HG03064 (cell line): ENCODE data around the gene MYBPC3.
"Not testable (repeated sequence)": the region's sequence is repeated elsewhere in the genome, so short reads cannot be mapped to it uniquely, and the experiment has no call there.

Source experiments
- ATAC-seq: cut with Tn5 transposase; IDR thresholded peaks from one replicate; pipeline ENCODE4 v1.9.1; 2021; ENCODE audit warnings: low read depth; ENCODE audit not compliant: unreplicated experiment

The MYBPC3 gene

GRCh38 chr11:47340980-47341775 lies 11.3 kb downstream of the MYBPC3 start:
- ATAC-seq: no peak

DNA sequence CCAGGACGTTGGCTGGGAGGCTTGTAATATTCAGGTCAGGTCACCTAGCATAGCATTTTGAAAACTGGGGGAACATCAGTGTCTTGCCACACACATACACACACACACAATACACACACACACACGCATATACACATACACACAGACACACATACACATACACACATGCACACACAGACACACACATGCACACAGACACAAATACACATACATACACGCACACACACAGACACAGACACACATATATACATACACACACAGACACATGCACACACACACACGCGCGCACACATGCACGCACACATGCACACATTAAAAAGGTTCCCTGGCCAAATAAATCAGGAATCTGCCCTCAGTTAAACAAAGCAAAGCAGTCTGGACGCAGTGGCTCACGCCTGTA lies 12.5 kb downstream of the MYBPC3 start:
- ATAC-seq: no peak

DNA sequence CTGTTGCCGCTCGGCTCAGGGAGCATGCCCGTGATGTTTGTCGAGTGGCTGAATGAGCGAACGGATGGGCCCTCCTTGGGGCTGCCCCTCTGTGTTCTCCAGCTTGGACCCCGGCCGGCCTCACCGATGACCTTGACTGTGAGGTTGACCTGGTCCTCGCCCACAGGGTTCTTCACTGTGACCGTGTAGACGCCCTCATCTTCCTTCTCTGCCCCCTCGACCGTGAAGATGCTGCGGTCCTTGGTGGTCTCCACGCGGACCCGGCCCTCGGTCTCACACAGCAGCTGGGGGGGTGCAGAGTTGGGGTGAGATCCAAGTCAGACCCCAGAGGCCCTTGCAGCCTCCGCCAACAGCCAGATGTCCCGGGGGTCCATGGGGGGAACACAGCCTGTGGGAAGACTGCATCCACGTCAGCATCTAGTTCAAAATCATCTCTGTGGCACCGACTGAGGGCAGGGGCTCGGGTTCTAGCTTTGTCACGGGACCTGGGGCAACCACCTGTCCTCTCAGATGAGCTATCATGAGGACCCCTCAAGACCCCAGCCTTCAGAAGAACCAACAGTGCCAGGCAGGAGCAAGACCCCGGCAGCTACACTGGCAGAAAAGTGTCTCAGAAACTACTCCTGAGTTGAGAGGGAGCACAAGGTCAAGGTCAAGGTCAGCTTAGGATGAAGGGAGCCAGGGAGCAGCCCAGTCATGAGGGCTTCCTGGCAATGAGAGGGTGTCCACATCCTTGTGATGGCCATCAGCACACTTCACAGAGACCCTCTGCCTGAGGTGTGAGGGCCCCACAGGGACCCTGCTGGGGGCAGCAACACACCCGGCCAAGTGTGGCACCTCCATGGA lies 13.9 kb downstream of the MYBPC3 start:
- no peak for ATAC-seq

DNA sequence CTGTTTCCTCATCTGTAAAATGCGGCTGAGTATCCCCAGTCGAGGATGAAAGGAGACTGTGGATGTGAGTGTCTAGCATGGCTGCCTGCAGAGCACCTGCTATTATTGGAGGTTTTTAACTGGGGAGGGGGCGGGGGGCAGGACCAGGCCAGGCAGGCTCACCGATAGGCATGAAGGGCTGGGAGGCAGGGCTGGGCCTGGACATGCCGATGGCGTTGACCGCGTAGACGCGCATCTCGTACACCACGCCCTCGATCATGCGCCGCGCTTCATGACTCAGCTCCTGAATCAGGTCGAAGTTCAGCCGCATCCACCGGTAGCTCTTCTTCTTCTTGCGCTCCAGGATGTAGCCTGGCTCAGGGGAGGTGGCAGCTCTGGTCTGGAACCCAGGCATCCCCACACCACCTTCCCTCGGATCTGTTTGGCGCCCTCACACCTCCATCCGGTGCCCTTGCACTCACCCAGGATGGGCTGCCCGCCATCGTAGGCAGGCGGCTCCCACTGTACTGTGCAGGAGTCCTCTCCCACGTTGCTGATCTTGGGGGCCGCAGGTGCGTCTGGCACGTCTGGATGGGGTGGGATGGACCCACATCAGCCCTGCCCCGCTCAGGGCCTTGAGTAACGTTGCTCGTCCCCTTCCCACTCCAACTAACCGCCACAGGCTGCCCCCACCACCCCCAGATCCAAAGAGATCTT lies 15.1 kb downstream of the MYBPC3 start:
- no peak for ATAC-seq

- no peak for ATAC-seq
Observed at GRCh38 chr11:47336595-47336994, 15.9 kb downstream of the MYBPC3 start.

DNA sequence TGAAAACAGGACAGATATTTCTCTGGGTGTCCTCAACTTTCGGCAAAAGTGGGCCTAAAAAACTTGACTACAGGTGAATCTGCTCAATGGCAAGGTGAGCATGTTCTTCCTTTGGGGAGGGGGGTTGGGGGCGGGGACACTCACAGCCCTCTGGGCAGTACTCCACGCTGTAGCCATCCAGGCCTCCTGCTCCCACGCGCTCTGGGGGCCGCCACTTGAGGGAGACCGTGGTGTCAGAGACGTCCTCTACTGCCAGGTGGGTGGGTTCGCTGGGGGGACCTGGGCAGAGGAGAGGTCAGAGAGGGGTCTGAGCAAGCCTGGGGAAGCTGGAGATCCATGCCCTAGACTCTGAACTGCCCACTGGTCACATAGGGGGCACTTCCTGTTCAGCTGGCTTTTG lies 16.8 kb downstream of the MYBPC3 start:
- ATAC-seq: no peak

DNA sequence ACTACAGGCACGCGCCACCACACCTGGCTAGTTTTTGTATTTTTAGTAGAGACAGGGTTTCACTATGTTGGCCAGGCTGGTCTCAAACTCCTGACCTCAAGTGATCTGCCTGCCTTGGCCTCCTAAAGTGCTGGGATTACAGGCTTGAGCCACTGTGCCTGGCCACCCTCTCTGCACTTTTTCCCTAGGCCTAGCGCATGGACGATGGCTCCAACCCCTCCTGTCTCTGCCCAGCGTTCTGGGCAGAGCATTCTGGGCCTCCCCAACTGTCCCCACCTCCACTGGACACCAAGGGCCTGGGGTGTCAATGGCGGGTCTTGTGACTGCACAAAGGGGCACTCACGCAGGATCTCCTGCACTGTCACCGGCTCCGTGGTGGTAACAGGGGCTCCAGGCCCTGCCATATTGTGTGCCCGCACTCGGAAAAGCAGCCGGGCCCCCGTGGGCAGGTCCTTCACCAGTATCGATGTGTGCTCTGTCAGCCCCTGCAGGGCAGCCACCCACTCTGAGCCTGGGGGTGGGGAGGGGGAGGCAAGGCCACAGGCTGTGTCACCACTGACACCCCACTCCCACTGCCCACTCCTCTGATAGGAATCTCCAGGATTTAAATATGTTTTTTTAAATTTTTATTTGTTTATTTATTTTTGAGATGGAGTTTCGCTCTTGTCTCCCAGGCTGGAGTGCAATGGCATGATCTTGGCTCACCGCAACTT lies 17.6 kb downstream of the MYBPC3 start:
- not testable (repeated sequence) for ATAC-seq

GRCh38 chr11:47333886-47334443 lies 18.5 kb downstream of the MYBPC3 start:
- no peak for ATAC-seq

GRCh38 chr11:47333526-47333845 lies 19.0 kb downstream of the MYBPC3 start:
- no peak for ATAC-seq

- no peak for ATAC-seq
Observed at GRCh38 chr11:47332791-47333525, 19.5 kb downstream of the MYBPC3 start.

DNA sequence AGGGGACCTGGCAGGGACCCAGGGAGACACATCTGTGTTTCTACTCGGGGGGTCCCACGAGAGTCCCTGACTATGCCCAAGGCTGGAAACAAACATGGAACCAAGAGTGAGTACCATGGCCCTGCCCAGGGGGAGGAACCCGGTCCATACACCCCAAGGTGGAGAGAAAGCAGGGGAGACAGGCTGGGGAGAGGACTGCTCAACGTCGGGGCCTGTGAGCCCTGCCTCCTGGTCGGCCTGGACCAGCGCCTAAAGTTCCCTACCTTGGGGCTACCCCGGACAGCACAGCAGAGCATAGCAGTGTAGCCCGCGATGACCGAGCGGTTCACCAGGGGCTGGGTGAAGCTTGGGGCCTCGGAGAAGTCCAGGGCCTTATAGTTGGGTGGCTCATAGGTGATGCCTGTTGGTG lies 20.2 kb downstream of the MYBPC3 start:
- no peak for ATAC-seq

DNA sequence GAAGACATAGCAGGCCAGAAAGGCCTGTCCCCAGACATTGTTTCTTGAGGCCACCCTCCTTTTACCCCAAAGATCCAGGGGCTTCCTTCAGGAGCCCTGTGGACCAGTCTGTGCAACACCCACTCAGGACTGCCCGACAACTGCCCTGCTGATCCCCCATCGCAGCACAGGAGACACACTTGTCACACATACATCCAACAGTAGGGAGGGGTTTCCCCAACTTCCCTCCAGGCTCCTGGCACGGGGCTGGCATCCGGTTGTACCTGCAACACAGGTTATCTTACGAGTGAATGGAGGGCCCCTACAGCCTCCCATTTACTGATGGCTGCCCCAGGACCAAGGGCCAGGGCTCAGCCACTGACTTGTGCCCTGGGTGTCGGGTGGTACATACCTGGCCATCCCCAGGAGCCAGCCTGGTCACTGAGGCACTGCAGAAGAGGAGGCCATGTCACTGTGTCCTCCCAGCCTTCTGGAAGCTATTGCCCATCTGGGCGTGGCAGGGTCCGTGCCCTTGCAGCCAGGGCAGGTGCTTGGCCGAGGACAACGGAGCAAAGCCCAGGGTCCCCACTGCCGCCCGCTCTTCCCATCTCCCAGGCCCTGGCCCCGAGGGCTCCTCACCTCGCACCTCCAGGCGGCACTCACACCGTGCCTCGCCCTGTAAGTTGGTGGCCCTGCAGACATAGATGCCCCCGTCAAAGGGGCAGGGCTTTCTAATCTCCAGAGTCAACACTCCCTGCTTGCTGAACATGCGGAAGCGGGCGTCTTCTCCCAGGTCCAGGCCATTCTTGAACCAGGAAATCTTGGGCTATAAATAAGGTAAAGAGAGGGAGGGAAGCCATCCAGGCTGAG lies 20.8 kb downstream of the MYBPC3 start:
- ATAC-seq: no peak

DNA sequence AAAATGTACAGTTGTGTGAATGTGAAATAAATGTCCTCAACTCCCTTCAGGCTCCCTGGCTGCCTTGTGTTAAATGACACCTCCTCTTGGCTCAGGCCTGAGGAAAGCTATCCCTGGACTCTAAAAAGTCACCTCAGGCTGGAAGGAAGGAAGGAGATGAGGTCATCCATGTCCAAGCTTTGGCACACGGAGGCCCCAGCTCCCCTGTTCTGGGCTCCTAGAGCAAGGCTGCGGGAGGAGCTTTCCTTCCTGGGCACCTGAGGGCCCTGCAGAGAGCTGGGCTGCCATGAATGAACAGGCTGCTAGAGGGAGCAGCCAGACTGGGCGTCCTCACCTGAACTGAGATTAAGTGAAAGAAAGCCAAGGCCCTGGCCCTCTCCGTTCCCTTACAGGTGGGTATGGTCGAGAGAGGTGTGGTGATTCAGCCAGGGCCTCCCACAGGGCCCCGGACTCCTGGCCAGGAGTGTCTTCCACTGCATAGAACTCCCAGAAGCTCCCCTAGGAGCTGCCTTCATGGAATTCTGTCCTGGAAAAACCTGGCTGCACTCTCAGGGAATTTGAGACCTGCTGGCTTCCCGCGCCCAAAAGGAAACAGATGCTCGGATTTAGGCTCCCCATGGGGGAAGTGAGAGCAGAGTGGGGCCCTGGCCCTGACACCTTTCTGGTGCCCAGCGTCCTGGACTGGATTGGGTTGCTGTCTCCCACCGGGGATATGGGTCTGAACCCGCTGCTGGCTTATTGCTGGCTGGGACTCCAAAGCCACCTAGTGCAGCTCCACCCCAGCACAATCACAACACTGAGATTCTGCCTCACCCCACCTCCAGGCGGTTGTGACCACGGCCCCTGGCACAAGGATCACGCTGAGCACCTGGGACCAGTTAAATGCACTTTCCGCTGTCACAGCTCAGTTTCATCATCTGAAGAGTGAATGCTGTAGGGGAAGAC lies 22.2 kb downstream of the MYBPC3 start:
- ATAC-seq: no peak

- no peak for ATAC-seq
Observed at GRCh38 chr11:47329431-47329986, 23.0 kb downstream of the MYBPC3 start.

DNA sequence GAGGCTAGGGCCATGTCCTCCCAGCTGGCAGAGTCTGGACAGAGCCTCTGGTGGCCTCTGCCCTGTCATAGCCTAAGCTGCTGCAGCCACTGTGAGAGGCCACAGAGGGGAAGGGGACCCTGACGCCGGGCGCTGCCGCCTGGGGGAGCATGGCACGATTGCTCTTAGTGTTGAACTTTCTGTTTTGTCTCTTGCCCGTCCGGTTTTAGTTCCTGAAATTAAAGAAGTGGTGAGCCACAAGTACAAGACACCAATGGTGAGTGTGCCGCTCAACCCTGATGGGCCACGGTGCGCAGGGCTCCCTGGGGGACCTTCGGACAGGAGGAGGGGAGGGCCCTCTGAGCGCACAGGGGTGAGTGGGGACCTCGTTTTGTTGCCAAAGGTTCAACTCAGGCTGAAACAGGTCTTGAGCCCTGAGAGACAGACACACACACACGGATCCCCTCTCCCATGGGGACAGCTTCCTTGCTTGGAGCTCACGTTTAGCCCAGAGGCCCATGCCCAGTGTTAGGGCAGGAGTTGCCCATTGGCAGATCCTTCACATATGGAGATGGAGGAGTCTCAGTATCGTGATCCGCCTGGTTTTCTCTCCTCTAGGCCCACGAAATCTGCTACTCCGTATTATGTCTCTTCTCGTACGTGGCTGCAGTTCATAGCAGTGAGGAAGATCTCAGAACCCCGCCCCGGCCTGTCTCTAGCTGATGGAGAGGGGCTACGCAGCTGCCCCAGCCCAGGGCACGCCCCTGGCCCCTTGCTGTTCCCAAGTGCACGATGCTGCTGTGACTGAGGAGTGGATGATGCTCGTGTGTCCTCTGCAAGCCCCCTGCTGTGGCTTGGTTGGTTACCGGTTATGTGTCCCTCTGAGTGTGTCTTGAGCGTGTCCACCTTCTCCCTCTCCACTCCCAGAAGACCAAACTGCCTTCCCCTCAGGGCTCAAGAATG lies 23.8 kb downstream of the MYBPC3 start:
- no peak for ATAC-seq

DNA sequence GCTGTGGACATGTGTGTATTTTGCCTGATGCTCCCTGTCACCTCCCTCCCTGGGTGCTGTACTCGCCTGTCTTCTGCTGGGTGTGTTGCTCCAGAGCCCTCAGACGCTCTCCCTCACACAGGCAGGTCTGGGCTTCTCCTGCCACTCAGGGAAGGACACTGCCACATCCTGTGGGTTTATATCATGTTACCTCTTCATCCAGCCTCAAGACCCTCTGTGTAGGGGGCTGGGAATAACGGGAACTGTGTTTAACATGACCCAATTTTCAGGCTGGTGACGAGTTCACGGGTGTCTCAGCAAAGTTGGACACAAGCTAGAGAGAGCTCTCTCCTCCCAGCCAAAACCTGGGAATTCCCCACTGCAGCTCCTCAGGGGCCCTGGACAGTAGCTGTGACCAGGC lies 24.6 kb downstream of the MYBPC3 start:
- ATAC-seq: no peak
